Measurements from ENCODE around the gene ADSS1.

ADSS1 gene

DNA sequence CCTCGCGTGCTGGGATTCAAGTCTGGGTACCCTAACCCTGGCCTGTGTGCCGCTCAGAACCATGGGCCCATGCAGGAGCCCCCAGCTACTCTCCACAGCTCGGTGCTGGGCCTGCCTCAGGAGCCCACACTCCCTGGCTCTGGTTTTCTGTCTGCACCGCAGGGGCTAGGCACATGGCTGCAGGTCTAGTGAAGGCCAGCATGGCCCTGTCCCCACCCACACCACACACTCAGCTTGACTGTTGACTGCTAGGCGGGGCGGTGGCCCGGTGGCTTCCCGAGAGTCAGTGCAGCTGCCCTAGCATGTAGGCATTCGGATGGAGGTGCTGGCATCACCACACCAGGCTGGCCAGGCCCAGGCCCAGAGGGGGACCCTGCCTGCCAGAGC, 26.7 kb upstream of the ADSS1 start:
- Histone ChIP-seq H3F3A (ENCODE audit: insufficient read depth, low read length) (no peaks in the 10 kb centered on the region), H3K4me2 (ENCODE audit: low read length) (no peak overlapping the region), H3K27me3 (ENCODE audit: insufficient read depth, low read length) (0 out of 2 replicates have a peak, but pooled peaks cover 5% of the 10 kb centered on the region), H3K4me3 (ENCODE audit: low read depth, low read length, poor library complexity, severe bottlenecking) (no peak overlapping the region), H3K4me1 (ENCODE audit: insufficient read depth, low read length, severe bottlenecking) (no peaks in the 10 kb centered on the region), H2AFZ (ENCODE audit: low read length) (no peak overlapping the region), H3K9ac (ENCODE audit: low read length) (no peak overlapping the region), H3K27ac (ENCODE audit: low read depth, low read length, poor library complexity, severe bottlenecking) (no peak overlapping the region), H3K79me2 (ENCODE audit: insufficient read depth, low read length) (no peaks in the 10 kb centered on the region), H3K9me3 (ENCODE audit: low read length) (no peaks in the 10 kb centered on the region), H3K9me2 (ENCODE audit: low read depth, low read length) (no peaks in the 10 kb centered on the region), H4K20me1 (ENCODE audit: insufficient read depth, low read length) (no peaks in the 10 kb centered on the region), H3K36me3 (ENCODE audit: insufficient read depth, low read length) (no peaks in the 10 kb centered on the region)
- TF ChIP-seq, protein P1, sequence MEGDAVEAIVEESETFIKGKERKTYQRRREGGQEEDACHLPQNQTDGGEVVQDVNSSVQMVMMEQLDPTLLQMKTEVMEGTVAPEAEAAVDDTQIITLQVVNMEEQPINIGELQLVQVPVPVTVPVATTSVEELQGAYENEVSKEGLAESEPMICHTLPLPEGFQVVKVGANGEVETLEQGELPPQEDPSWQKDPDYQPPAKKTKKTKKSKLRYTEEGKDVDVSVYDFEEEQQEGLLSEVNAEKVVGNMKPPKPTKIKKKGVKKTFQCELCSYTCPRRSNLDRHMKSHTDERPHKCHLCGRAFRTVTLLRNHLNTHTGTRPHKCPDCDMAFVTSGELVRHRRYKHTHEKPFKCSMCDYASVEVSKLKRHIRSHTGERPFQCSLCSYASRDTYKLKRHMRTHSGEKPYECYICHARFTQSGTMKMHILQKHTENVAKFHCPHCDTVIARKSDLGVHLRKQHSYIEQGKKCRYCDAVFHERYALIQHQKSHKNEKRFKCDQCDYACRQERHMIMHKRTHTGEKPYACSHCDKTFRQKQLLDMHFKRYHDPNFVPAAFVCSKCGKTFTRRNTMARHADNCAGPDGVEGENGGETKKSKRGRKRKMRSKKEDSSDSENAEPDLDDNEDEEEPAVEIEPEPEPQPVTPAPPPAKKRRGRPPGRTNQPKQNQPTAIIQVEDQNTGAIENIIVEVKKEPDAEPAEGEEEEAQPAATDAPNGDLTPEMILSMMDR (IDR thresholded peaks at IDR 0.05; ENCODE audit: low read length) = no peak

DNA sequence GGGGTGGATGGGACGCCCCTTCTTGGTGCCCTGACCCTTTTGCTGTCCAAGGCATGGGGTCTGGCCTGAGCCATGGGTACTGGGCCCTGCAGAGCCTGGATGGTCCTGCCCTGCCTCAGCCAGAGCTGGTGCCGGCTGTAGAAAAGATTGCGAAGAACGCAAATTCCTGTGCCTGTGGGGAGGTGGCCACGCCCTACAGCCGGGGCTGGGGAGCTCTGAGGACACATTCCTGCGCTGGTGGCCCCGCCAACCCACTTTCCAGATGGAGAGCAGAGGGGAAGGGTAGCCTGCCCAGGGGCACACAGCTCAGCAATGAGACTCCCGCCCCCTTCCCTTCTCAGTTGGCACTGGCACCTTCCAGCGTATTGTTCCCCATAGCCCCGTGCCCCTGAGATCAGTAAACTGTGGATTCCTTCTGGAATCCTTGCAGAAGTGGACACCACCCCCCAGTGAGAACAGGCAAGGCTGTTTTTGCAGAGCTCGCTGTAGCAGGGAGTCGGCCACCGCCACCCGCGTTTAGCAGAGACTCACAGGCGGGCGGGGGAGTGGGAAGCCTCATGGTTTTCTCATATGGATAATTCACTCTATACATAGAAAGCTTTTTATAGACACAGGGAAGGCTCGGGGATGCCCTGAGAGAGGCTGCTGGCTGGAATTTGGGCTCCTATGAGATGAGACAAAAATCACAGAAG, 26.0 kb upstream of the ADSS1 start:
- Histone ChIP-seq H3K4me2 (ENCODE audit: low read length) (no peak overlapping the region), H3K79me2 (ENCODE audit: insufficient read depth, low read length) (no peaks in the 10 kb centered on the region), H3K36me3 (ENCODE audit: insufficient read depth, low read length) (no peaks in the 10 kb centered on the region), H4K20me1 (ENCODE audit: insufficient read depth, low read length) (no peaks in the 10 kb centered on the region), H2AFZ (ENCODE audit: low read length) (no peak overlapping the region), H3K4me3 (ENCODE audit: low read depth, low read length, poor library complexity, severe bottlenecking) (no peak overlapping the region), H3K27ac (ENCODE audit: low read depth, low read length, poor library complexity, severe bottlenecking) (no peak overlapping the region), H3K9ac (ENCODE audit: low read length) (no peak overlapping the region), H3K9me3 (ENCODE audit: low read length) (no peaks in the 10 kb centered on the region), H3F3A (ENCODE audit: insufficient read depth, low read length) (no peaks in the 10 kb centered on the region), H3K27me3 (ENCODE audit: insufficient read depth, low read length) (0 out of 2 replicates have a peak, but pooled peaks cover 5% of the 10 kb centered on the region), H3K4me1 (ENCODE audit: insufficient read depth, low read length, severe bottlenecking) (no peaks in the 10 kb centered on the region), H3K9me2 (ENCODE audit: low read depth, low read length) (no peaks in the 10 kb centered on the region)
- TF ChIP-seq, protein P1 (IDR thresholded peaks at IDR 0.05; ENCODE audit: low read length) = no peak
- TF ChIP-seq EZH2 (IDR thresholded peaks at IDR 0.05; ENCODE audit: borderline replicate concordance, low read length) = no peak

DNA sequence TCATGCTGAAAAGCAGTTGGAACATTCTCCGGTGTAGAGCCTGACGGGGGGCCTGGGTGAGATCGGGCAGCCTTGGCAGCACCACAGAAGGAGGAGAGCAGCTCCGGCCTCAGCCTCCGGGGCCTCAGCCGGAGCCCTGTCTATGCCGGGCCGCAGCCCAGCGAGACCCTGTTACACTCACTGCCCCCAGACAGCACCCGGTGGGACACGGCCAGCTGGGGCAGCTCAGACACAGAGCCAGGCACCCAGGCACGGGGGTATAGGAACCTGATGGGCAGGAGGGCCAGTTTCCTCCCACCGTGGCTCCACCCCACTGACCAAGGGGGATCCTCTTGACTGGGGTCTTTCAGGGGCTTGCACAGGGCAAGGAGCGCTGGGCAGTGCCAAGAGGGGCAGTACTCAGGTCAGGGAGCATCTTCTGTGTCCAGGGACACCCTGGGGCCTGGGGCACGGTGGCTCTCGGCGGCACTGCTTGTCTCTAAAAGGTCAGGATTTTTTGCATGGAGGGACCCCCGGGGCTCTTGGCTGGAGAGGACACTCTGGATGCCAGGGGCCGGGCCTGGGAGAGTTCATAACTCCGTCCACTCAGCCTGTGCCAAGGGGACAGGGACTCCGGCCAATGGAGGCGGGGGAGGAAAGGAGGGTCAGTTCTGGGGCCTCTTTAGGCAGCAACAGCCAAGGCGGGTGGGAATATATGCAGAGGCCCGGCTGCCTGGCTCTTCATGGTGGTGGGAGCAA, 25.2 kb upstream of the ADSS1 start:
- Histone ChIP-seq H3K4me3 (ENCODE audit: low read depth, low read length, poor library complexity, severe bottlenecking) (no peak overlapping the region), H4K20me1 (ENCODE audit: insufficient read depth, low read length) (no peaks in the 10 kb centered on the region), H3K79me2 (ENCODE audit: insufficient read depth, low read length) (no peaks in the 10 kb centered on the region), H3K4me1 (ENCODE audit: insufficient read depth, low read length, severe bottlenecking) (no peaks in the 10 kb centered on the region), H3K9ac (ENCODE audit: low read length) (no peak overlapping the region), H3K9me2 (ENCODE audit: low read depth, low read length) (no peaks in the 10 kb centered on the region), H3K9me3 (ENCODE audit: low read length) (no peaks in the 10 kb centered on the region), H3K36me3 (ENCODE audit: insufficient read depth, low read length) (no peaks in the 10 kb centered on the region), H3K27ac (ENCODE audit: low read depth, low read length, poor library complexity, severe bottlenecking) (no peak overlapping the region), H3F3A (ENCODE audit: insufficient read depth, low read length) (no peaks in the 10 kb centered on the region), H3K4me2 (ENCODE audit: low read length) (no peak overlapping the region), H3K27me3 (ENCODE audit: insufficient read depth, low read length) (peaks cover 5% of the 10 kb centered on the region; the same call in 1 of the 2 replicates), H2AFZ (ENCODE audit: low read length) (no peak overlapping the region)
- TF ChIP-seq, protein P1 (IDR thresholded peaks at IDR 0.05; ENCODE audit: low read length) = no peak
- no peak for TF ChIP-seq EZH2 (IDR thresholded peaks at IDR 0.05; ENCODE audit: borderline replicate concordance, low read length)
